HEK293 (cell line): ENCODE data around the gene ZNF174.
A peak's percentile ranks its signal among the peaks of the same experiment; 100 is the strongest.

Experiments used
- CTCF ChIA-PET: fragments of 350-600 bp; formaldehyde crosslinking; extraction: SDS; loops from one replicate; lab custom pipeline; 2021; ENCODE audit warnings: antibody characterized with exemption; lab: Yijun Ruan, JAX
- POLR2A ChIA-PET: fragments of 300-600 bp; formaldehyde crosslinking; extraction: SDS; loops from one replicate; lab custom pipeline; 2020; ENCODE audit warnings: antibody characterized with exemption, inconsistent platforms; lab: Yijun Ruan, JAX
- H3K27ac ChIP-seq: fragments of 200-500 bp; sonication (Bioruptor generic); 2 replicates; pipeline ENCODE4 v1.5.1; 2014; ENCODE audit warnings: low read depth, low read length, control low read depth, inconsistent platforms; ENCODE audit errors: extremely low read depth
- H3K36me3 ChIP-seq, 2 experiments: fragments of 200-500 bp in 1 of 2; sonication (Bioruptor generic) in 1 of 2; 1 replicate in 1 of 2; 2 replicates in 1 of 2; pipeline ENCODE4 v1.5.1; 2014 to 2017; ENCODE audit warnings: inconsistent platforms in 2 of 2, low read length in 2 of 2; ENCODE audit not compliant: control insufficient read depth in 2 of 2, insufficient read depth in 1 of 2
- H3K4me1 ChIP-seq: fragments of 200-500 bp; sonication (Bioruptor generic); 2 replicates; pipeline ENCODE4 v1.5.1; 2014; ENCODE audit warnings: mild to moderate bottlenecking, low read length, inconsistent platforms; ENCODE audit not compliant: control insufficient read depth, insufficient read depth
- H3K4me3 ChIP-seq: 2 replicates; pipeline ENCODE4 v1.5.1; 2011; ENCODE audit warnings: low read depth, mild to moderate bottlenecking, control low read depth, low read length, moderate library complexity
- H3K9me3 ChIP-seq: fragments of 200-500 bp; sonication (Bioruptor generic); 2 replicates; pipeline ENCODE4 v1.5.1; 2014; ENCODE audit warnings: low read depth, low read length, inconsistent platforms; ENCODE audit not compliant: control insufficient read depth, insufficient read depth
- CTCF ChIP-seq: fragments of 450-650 bp; formaldehyde crosslinking; IDR thresholded peaks from 2 replicates; pipeline ENCODE4 v1.5.1; 2016; ENCODE audit warnings: missing biosample characterization, missing genetic modification characterization
- FEZF1 ChIP-seq: fragments of 450-650 bp; formaldehyde crosslinking; IDR thresholded peaks from 2 replicates; pipeline ENCODE4 v1.5.1; 2016; ENCODE audit warnings: missing biosample characterization, missing genetic modification characterization
- GLI4 ChIP-seq: fragments of 450-650 bp; formaldehyde crosslinking; IDR thresholded peaks from 2 replicates; pipeline ENCODE4 v1.5.1; 2016; ENCODE audit warnings: missing biosample characterization, missing genetic modification characterization
- HIC1 ChIP-seq: fragments of 450-650 bp; formaldehyde crosslinking; IDR thresholded peaks from 2 replicates; pipeline ENCODE4 v1.5.1; 2016; ENCODE audit warnings: missing biosample characterization, missing genetic modification characterization
- KLF1 ChIP-seq: fragments of 450-650 bp; formaldehyde crosslinking; IDR thresholded peaks from 2 replicates; pipeline ENCODE4 v1.5.1; 2016; ENCODE audit warnings: missing biosample characterization, missing genetic modification characterization
- SP2 ChIP-seq: fragments of 450-650 bp; formaldehyde crosslinking; IDR thresholded peaks from 2 replicates; pipeline ENCODE4 v1.5.1; 2016; ENCODE audit warnings: missing biosample characterization, missing genetic modification characterization
- SP3 ChIP-seq: fragments of 450-650 bp; formaldehyde crosslinking; IDR thresholded peaks from 2 replicates; pipeline ENCODE4 v1.5.1; 2016; ENCODE audit warnings: missing biosample characterization, missing genetic modification characterization
- ZBTB11 ChIP-seq: fragments of 450-650 bp; formaldehyde crosslinking; conservative IDR thresholded peaks from 2 replicates; pipeline ENCODE4 v1.5.1; 2016; ENCODE audit warnings: low read depth, missing biosample characterization, missing genetic modification characterization
- ZBTB17 ChIP-seq: fragments of 450-650 bp; formaldehyde crosslinking; IDR thresholded peaks from 2 replicates; pipeline ENCODE4 v1.5.1; 2016; ENCODE audit warnings: missing biosample characterization, missing genetic modification characterization
- ZBTB21 ChIP-seq: fragments of 450-650 bp; formaldehyde crosslinking; IDR thresholded peaks from 2 replicates; pipeline ENCODE4 v1.5.1; 2017; ENCODE audit warnings: missing biosample characterization, missing genetic modification characterization
- ZBTB26 ChIP-seq: fragments of 450-650 bp; formaldehyde crosslinking; optimal IDR thresholded peaks from 2 replicates; pipeline ENCODE3; 2016; ENCODE audit warnings: missing biosample characterization, mild to moderate bottlenecking, missing genetic modification characterization
- ZBTB8A ChIP-seq: fragments of 450-650 bp; formaldehyde crosslinking; IDR thresholded peaks from 2 replicates; pipeline ENCODE4 v1.5.1; 2016; ENCODE audit warnings: missing biosample characterization, missing genetic modification characterization
- ZNF10 ChIP-seq: fragments of 450-650 bp; formaldehyde crosslinking; IDR thresholded peaks from 2 replicates; pipeline ENCODE4 v1.5.1; 2017; ENCODE audit warnings: missing biosample characterization, missing genetic modification characterization
- ZNF184 ChIP-seq: fragments of 450-650 bp; IDR thresholded peaks from 2 replicates; pipeline ENCODE4 v1.5.1; 2018; ENCODE audit warnings: missing biosample characterization, mild to moderate bottlenecking, missing genetic modification characterization
- ZNF280D ChIP-seq: fragments of 450-650 bp; formaldehyde crosslinking; IDR thresholded peaks from 2 replicates; pipeline ENCODE4 v1.5.1; 2016; ENCODE audit warnings: missing biosample characterization, missing genetic modification characterization
- ZNF335 ChIP-seq: fragments of 450-650 bp; formaldehyde crosslinking; conservative IDR thresholded peaks from 2 replicates; pipeline ENCODE4 v1.5.1; 2016; ENCODE audit warnings: missing biosample characterization, missing genetic modification characterization
- ZNF518A ChIP-seq: fragments of 450-650 bp; formaldehyde crosslinking; conservative IDR thresholded peaks from 2 replicates; pipeline ENCODE4 v1.5.1; 2016; ENCODE audit warnings: low read depth, missing biosample characterization, missing genetic modification characterization
- ZNF629 ChIP-seq: fragments of 450-650 bp; formaldehyde crosslinking; IDR thresholded peaks from 2 replicates; pipeline ENCODE4 v1.5.1; 2017; ENCODE audit warnings: missing biosample characterization, missing genetic modification characterization
- ZNF76 ChIP-seq: fragments of 450-650 bp; formaldehyde crosslinking; IDR thresholded peaks from 2 replicates; pipeline ENCODE4; 2016; ENCODE audit warnings: low read depth, missing biosample characterization, missing genetic modification characterization, borderline replicate concordance

Gene ZNF174

GRCh38 chr16:3364774-3365427, 36.1 kb upstream of the ZNF174 start:
- H3K4me1 ChIP-seq, result no peaks in the 10 kb centered on the region
- H3K36me3 ChIP-seq, result no peaks in the 10 kb centered on the region
- ChIA-PET POLR2A (interaction anchor here (0.5 to 1.4 kb wide), 8 partner anchors 13 to 136 kb away, joined by 3 to 14 read pairs (median 4); partner anchors contain the start of genes CLUAP1, NAA60, ZNF174 and ZNF263), CTCF (interaction anchor here (0.6 kb wide), 1 partner anchor 335 kb away, joined by 4 read pairs; no protein-coding TSS in a partner anchor)
- peak overlapping the region; percentile 45 for H3K4me3 ChIP-seq
- peak; percentile 85 for TF ChIP-seq ZBTB11 (tag by site-specific recombination)
- peak; percentile 48; the same call in 1 of the 2 replicates for TF ChIP-seq SP3 (tag by site-specific recombination)
- peak; percentile 92 for TF ChIP-seq ZNF518A
- TF ChIP-seq GLI4 (tag by site-specific recombination), result no peak
- no peak for TF ChIP-seq ZNF10 (tag by site-specific recombination)
- peak; percentile 38; the same call in 1 of the 2 replicates for TF ChIP-seq FEZF1 (tag by site-specific recombination)
- TF ChIP-seq ZBTB26 (tag by site-specific recombination), result peak; percentile 16
- peak; percentile 58; the same call in 1 of the 2 replicates for TF ChIP-seq HIC1 (tag by site-specific recombination)
- no peak for TF ChIP-seq ZNF184 (tag by site-specific recombination)
- TF ChIP-seq ZBTB8A (tag by site-specific recombination), result peak; percentile 78
- TF ChIP-seq ZBTB17 (tag by site-specific recombination), result peak; percentile 55; the same call in 1 of the 2 replicates
- TF ChIP-seq ZNF629 (tag by site-specific recombination), result peak; percentile 88
- TF ChIP-seq ZNF335 (tag by site-specific recombination), result peak; percentile 30; the same call in 1 of the 2 replicates
- peak; percentile 90 for TF ChIP-seq SP2 (tag by site-specific recombination)
- peak; percentile 81 for TF ChIP-seq ZNF76 (tag by site-specific recombination)
- peak; percentile 73; the same call in 1 of the 2 replicates for TF ChIP-seq ZBTB21 (tag by site-specific recombination)
- 0 out of 2 replicates have a peak, but pooled peaks have one; percentile 44 for TF ChIP-seq KLF1 (tag by site-specific recombination)
- no peak for TF ChIP-seq CTCF
- TF ChIP-seq ZNF280D (tag by site-specific recombination), result no peak
- H3K27ac ChIP-seq, result peak overlapping the region; percentile 70
- no peaks in the 10 kb centered on the region for H3K9me3 ChIP-seq
